GM12873 (cell line): ENCODE data around the gene AFDN.

Experiments
- TF ChIP-seq, protein P1 (sequence below): IDR thresholded peaks from 2 replicates; pipeline ENCODE4 v1.5.1; 2012; ENCODE audit warnings: low read depth, mild to moderate bottlenecking, moderate library complexity, low read length, control low read depth; ENCODE audit not compliant: insufficient read depth; ENCODE audit errors: missing control alignments

Gene AFDN

DNA sequence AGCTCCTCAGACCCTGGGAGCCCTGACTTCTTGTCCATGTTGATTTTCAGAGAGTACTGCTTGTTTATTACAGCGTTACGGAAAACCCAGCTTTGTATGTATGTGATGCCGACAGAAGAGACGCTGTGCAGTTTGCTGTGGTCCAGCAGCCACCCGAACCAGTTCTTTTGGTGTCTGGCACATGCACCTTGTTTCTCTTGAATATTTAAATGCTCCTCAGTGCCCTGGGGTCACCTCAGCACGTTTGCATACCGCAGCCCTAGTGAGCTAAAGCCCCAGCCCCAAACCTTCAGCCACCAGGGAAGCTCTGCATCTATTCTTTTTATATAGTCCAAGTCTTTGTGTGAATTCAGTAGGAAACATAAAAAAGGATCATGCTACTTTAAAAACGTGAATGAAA lies 39.9 kb downstream of the AFDN start:
- TF ChIP-seq, protein P1, sequence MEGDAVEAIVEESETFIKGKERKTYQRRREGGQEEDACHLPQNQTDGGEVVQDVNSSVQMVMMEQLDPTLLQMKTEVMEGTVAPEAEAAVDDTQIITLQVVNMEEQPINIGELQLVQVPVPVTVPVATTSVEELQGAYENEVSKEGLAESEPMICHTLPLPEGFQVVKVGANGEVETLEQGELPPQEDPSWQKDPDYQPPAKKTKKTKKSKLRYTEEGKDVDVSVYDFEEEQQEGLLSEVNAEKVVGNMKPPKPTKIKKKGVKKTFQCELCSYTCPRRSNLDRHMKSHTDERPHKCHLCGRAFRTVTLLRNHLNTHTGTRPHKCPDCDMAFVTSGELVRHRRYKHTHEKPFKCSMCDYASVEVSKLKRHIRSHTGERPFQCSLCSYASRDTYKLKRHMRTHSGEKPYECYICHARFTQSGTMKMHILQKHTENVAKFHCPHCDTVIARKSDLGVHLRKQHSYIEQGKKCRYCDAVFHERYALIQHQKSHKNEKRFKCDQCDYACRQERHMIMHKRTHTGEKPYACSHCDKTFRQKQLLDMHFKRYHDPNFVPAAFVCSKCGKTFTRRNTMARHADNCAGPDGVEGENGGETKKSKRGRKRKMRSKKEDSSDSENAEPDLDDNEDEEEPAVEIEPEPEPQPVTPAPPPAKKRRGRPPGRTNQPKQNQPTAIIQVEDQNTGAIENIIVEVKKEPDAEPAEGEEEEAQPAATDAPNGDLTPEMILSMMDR = no peak

DNA sequence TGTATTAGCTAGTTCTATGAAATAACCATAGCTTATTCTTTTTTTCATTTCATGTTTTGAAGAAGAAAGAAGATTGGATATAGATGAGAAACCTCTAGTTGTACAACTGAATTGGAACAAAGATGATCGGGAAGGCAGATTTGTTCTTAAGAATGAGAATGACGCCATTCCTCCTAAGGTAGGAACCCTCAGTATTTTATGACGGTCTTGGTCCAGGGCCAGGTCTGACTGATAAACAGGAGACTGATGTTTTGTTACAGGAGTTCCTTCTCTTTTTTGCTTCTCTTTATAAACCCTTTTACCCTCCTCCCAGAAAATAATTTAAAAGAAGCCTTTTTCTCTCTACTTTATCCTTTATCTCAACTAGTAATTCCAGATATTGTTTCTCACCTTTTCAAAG lies 43.6 kb downstream of the AFDN start:
- TF ChIP-seq, protein P1 = no peak

DNA sequence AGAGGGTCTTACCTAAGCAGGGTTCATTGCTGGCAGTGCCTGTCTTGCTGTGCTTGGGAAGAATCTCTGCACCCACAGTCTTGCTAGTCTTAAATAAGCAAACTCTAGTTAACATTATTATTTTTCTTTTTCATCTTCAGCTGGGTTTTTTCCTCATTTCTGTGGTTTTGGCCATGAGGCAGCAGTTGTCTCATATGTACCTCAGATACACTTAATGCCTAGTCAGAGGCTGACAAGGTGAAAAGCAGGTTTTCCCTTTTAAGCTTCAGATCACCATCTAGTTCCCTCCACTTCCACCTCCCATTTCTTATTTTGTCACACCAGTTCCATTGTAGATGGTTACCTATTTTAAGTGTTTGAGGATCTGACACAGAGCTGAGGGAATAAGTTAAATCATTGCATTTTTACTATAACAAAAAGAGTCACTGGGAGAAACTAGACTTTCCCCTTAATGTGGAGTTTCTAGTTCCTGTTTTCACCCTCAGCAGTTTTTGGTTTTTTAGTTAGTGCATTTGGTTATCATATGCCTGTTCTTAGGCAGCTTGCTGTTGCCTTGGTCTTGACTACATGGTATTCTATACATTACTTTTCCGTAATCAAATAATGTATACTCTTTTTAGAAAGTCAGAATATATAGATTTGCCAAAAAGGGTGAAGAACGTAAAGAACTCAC lies 46.0 kb downstream of the AFDN start:
- TF ChIP-seq, protein P1 = no peak

DNA sequence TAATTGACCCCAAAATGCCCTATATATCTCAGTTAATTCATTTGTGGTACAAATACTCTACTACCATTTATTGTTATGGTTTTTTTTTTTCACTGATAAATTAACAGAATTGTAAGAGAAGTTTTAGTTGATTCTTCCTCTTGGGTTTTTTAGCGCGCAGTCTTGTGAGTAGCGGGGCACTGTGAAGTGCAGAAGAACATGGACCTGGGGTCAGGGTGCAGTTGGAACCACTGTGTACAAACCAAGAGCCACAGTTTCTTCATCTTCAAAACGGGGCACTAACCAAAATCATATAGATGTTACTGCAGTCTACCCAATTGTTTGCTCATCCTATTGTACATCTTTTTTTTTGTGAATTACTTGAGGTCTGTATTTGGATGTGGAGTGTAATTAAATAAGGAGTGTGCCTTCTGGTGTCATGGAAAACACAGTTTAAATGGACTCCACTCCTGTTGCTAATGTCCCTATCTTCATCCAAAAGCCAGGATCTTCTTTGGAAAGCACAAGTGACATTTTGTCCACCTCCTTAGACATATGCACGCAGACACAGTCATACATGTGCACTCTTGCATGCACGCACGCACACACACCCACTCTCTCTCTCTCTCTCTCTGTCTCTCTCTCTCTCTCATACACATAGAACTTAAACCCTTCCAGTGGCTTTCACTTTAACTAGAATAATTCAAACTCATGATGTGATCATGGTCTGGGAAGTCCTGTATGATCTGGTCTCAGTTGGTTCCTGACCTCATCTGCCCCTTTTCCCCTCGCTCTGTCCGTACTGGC lies 51.5 kb downstream of the AFDN start:
- TF ChIP-seq, protein P1 = no peak

DNA sequence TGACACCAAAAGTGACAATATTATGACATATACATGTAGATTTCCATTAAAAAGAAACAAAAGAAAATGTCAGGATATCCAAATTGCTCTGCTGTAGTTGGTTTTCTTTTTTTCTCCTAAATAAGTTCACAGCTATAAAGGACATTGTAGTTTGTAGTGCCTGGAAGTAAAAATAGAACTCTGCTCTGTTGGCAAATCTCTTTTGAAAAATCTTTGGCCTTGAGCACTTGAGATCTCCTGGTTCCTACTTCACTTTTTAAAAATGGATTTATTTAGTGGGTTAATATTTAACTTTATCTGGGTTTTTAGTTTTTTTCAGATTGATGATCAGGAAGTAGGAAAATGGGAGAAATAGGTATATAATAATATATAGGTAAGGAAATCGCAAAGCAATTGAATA lies 52.9 kb downstream of the AFDN start:
- TF ChIP-seq, protein P1 = no peak

DNA sequence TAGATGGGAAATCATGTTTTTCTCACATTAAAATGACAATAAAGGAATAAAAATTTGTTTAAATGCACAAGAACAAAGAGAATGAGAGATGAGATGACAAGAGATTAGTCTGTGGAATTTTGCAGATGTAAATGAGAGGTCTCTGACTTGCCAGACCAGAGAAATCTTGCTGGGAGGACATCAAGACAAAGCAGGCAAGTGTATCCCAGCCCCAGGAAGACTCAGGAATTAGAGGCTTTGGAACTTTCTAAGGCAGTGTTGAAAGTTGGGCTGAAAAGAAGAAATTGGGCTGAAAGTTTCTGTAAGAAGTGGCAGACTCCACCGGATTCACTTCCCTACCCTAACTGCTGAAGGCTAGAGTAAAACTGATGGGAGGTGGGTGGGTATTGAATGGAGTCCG lies 54.6 kb downstream of the AFDN start:
- TF ChIP-seq, protein P1 = no peak

DNA sequence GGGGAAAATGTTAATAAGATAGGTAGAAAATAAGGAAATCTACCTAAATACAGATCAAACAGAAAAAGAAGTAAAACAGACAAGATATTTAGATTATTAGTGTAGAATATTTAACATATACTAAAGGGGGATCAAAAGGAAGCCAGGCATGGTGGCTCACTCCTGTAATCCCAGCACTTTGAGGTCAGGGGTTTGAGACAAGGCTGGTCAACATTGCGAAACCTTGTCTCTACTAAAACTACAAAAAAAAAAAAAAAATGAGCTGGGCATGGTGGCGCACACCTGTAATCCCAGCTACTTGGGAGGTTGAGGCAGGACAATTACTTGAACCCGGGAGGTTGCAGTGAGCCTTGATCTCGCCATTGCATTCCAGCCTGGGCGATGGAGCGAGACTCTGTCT lies 55.5 kb downstream of the AFDN start:
- TF ChIP-seq, protein P1 = no peak
